GM18870 (cell line): ENCODE results near the gene USP49.

Experiments used
- ATAC-seq: cut with Tn5 transposase; IDR thresholded peaks from one replicate; pipeline ENCODE4 v1.9.1; 2021; ENCODE audit warnings: moderate library complexity; ENCODE audit not compliant: unreplicated experiment

Gene USP49

DNA sequence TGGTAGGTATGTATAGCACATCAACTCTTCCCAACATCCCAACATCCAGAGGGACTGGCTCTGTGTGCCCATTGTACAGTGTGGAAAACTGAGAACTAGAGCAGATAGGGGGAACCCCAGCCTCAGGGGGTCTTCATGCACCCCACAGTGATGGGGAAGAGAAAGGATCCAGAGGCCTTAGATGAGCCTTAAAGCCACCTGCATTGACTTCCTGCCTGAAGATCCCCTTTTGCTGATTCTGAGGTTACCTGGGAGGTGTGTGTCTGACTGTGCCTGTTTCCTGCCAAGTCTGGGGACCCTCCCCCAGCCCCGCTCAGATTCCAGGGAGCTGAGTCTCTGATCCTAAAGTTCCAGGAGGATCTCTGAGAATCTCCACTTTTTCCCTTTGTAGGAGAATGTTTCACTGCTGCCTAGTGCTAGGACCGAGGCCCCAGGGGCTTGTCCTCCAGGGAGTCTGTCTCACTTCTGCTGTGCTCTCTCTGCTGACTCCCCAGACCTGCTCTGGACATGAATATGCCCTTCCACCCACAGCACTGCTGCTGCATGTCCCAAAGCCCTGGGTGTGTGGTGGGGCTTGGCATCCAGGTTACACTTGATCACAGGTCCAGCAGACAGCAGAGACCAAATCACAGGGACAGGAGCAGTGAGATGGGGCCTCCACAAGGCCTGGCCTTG lies 135.1 kb downstream of the USP49 start:
- ATAC-seq = no peak

DNA sequence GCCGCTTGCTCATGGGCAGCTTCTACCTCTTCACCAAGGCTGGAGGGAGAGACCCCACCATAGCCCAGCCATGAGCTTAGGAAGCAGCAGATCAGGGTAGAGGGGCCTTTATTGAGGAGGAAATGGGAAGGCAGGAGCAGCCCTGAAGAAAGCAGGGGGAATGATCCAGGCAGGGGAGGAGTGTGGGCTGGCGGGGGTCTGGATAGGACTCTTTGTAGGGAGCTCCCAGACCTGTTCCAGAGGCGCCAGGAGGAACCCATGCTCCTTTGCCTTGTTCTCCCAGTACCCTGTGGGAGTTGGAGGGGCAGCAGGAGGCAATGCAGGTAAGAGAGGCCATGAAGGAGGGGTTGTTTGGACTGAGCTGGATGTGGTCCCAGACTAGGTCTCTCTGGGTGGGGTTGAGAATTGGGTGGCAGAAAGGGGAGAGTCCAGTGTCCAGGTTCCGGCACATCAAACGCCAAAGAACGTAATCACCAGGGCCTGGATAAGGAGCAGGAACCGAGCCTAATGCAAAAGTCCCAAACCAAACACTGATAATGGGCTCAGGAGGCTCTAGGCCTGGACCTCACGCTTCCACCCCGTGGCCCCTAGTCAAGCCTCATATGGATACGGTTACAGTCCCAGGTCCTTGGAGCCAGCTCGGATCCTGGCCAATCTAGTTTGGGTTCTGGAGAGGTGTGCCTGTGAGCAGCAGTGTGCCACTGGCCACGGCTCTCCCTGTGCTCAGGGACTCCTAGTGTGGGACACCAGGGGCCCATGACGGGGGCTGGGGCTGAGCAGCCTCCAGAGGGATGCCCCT lies 135.9 kb downstream of the USP49 start:
- ATAC-seq = no peak

DNA sequence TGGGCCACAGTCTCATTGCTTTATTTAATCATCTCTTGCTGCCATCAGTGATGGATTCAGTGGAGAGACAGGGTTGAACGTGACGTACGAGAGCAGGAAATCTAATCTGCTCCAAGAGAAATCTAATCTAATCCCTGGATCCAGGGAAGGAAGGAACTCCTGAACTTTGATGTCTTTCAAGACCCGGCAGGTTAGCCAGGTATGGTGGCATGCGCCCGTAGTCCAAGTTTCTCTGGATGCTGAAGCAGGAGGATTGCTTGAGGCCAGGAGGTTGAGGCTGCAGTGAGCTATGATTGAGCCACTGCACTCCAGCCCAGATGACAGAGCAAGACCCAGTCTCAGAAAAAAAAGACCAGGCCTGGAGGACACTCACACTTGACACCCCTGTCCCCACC lies 136.5 kb downstream of the USP49 start:
- no peak for ATAC-seq

DNA sequence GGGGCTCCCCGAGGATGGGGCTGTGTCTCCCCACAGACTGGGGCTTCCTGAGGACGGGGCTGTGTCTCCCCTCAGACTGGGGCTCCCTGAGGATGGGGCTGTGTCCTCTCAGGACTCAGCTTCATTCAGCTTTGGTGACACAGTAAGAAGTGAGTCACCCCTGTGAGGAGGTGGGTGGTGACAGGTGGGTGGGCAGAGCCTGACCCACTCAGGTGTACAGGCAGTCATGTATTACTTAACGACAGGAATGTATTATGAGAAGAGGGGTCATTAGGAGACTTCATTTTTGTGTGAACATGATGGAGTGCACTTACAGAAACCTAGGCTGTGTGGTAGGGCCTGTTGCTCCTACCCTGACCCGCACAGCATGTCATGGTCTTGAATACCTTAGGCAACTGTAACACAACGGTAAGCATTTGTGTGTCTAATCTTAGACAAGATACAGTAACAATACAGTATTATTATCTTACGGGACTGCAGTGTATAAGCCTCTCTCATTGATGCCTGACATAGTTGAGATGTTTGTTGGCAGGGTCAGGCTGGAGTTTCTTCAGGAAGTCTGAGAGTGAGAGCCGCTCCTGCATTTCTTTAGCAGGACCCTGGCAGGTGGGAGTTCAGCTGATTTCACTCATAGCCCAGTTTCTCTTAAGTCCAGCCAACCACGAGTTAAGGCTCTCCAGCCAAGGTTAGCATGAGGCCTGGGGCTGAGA lies 137.1 kb downstream of the USP49 start:
- ATAC-seq = no peak

DNA sequence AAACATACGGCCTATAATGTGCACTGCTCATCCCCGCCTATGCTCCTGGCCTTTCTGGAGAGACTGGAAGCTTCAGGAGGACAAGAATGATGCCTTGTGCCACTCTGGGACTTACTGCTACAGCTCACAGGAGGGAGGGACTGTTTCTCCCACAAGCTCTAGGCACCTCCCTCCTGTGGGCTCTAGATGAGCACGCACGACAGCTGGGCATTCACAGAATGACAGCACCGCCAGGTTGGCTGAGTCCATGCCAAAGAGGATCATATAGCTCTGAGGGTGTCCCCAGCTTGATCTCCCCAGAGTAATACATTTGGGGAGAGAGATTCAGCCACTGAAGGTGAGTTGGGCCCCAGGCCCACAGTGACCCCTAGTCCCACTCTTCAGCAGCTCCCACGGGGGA lies 137.9 kb downstream of the USP49 start:
- no peak for ATAC-seq

DNA sequence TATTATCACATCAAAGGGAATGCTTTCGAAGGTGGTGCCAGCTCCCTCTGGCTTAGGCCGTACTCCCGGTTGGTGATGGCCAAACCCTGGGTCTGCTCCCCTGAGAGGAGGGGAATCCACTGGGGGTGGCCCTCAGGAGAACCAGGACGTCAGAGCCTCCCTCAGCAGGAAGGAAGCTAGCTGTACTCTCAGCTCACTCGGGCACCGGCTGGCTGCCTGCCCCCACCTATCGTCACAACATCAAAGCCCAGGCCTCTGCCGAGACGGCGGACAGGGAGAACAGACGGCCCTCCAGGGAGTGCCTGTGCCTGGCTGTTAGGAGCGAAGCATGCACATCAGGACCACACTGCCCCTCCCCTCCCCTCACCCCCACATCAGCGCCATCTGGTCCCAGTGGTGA lies 138.8 kb downstream of the USP49 start:
- no peak for ATAC-seq

DNA sequence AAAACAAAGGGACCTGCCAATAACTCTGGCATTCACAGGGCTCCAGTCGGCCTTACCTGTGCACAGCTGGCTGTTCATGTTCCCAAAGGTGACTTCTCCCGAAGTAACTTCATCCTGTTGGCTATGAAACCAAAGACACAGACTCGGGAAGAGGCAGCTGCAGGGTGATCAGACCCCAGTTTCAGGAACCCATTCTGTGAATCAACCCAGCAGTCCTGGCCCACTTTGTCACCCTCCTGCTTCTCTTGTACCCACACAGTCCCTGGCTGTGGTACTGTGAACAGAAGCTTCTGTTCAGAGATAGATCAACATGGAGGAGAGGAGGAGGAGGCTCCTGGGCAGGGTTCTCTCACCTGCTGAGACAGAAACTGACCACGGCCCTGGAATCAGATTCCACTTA lies 139.3 kb downstream of the USP49 start:
- no peak for ATAC-seq

DNA sequence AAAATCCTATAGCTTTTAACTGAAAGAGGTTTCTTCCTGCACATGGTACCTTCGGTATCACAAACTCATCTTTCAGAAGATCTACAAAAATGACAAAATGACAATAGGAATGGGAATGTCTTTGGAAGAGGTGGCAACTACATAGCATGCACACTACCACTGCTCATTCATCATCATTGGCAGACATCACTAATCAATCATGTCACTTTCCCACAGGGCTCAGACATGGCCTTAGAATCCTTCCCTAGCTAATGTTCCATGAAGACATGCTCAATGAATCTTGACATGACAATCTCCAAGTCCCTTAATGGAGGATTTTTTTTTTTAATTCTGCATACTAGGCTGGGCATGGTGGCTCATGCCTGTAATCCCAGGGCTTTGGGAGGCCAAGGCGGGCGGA lies 144.8 kb downstream of the USP49 start:
- ATAC-seq = no peak

DNA sequence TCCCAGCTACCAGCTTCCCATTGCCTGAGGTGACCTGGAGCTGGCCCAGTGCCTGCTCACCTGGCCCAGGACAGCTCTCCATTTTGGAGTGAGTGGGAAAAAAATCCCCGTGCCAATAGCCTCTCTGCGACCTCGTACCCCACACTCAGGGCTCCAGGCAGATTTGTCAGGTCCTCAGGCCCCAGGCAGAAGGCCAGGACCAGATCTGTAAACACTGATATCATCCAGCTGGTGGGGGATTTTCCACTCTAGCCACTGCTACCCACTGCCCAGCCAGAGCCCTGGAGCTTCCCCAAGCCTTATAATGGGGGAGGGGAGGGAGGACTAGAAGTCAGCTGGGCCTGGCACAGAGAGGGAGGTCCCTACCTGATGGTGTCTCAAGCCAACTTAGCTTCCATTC lies 146.6 kb downstream of the USP49 start:
- ATAC-seq = no peak

DNA sequence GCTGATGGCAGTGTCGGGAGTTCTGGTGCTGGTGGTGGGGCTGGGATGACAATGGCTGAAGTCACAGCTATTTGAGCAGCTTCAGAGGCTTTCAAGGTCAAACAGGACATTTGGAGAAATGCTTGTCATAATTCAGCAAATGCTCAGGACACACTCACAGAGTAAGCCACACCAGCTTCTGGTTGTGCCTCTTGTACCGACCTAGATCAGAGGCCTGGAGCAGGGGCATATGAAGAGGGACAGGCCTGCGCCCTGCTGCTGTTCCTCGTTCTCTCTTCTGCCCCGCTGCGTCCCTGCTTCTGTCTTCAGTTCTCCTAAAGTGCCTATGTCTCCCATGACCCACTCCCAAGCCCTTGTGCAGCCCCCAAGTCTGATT lies 147.1 kb downstream of the USP49 start:
- no peak for ATAC-seq

DNA sequence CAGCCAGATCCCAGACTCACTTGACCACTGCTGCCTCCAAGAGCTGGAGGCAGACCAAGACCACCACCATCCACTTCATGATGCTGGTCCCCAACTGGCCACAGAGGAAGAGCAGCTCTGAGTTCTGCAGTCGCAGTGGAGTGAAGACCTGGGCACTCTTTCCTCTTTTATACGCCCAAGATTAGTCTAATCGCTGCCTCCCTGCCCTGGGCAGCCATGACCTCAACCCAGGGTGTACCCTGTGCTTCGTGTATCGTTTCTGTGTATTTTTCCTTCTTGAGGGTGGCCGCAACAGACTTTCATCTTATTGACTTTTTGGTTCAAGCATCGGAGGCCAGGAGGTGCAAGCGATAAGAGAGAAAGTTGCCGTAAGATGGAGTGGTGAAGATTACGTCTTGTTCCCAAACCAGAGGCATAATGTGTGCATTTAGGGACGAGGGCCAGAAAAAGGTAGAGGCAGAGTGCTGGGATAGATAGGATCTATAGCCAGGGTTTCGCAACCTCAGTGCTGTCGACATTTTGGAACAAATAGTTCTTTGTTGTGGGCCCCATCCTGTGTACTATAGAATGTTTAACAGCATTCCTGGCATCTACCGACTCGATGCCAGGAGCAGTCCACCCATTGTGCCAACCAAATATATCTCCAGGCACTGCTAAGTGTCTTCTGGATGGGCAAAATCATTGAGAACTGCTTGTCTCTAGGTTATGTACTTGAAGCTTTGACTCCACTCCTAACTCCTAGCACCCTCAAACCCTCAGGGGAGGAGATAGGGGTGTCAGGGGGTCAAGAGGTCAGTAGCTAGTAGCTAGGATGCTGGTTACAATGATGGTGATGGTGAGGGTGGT lies 147.7 kb downstream of the USP49 start, which contains the start of gene PGC:
Gene PGC (minus strand): TSS at position 142 of the 846 bp plus-strand sequence. CDS start 63 bp downstream, at position 79.
- no peak for ATAC-seq

DNA sequence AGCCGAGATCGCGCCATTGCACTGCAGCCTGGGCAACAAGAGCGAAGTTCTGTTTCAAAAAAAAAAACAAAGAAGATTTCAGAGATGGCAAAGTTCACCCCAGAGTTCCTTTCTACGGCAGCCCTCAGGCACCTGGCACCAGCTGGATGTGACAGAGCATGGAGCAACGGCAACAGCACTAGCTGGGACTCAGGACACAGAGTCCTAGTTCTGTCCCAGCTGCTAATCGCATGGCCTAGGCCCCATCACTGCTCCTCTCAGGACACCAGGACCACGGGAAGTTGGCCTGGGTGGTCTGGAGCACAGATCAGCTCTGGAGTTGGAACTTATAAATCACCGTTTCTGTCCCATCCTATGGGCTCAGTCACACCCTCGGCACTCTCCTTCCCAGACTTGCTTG lies 149.1 kb downstream of the USP49 start:
- no peak for ATAC-seq

DNA sequence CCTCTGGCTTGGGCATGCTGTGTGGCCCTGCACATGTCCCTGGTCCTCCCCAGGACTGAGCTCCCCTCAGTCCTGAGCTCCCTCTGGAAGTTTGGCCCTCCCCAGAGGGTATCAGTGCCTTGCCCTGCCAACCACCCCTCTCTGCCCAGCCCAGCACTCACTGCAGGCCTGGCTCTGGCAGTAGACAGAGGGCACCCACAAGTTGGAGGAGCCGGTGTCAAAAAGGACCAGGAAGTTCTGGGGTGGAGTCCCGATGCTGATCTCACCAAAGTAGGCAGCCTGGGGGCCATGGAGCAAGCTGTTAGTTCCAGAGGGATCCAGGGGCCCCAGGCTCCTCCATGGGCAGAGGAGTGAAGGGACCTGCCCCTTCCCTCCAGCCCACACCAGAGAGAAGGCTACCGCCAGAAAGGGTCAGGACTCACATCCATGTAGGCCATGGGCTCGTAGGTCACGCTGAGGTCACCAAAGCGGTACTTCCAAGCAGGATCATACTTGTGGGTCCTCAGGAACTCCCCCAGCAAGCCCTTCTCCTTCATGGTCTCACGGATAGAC lies 150.9 kb downstream of the USP49 start:
- no peak for ATAC-seq

DNA sequence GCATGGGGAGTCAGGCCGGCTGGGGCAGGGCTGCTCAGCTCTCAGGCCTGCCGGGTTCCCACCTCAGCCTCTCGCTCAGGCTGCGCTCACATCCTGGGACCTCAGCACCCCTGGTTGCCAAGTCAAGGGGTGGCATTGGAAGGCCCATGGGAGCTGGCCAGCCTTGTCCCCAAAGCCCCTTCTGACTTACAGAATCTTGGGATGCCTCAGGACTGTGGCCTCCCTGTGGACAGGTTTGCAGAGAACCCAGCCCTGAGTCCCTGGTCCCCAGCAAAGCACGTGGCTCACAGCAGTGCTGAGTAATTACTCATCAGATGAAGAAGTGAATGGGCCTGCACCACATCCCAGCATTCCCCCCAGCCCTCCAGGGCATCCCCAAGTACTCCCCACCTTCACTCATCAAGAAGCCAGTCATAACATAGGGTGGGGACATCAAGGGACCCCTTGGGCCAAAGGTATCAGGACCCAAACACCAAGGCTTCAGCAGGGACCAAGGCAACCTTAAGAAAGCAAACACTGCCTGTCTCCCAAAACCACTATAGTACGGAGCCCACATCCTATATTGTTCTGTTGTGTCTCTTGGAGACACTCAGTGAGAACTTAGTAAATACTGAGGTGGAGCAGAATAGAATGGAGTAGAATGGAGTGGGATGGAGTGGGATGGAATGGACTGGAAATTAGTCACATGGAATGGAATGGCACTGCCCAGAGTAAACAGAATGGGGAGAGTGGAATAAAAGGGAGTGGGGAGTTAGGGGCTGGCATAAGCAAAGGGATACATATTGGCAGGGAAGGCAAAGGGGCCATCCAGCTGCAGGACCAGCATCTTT lies 151.6 kb downstream of the USP49 start:
- no peak for ATAC-seq

DNA sequence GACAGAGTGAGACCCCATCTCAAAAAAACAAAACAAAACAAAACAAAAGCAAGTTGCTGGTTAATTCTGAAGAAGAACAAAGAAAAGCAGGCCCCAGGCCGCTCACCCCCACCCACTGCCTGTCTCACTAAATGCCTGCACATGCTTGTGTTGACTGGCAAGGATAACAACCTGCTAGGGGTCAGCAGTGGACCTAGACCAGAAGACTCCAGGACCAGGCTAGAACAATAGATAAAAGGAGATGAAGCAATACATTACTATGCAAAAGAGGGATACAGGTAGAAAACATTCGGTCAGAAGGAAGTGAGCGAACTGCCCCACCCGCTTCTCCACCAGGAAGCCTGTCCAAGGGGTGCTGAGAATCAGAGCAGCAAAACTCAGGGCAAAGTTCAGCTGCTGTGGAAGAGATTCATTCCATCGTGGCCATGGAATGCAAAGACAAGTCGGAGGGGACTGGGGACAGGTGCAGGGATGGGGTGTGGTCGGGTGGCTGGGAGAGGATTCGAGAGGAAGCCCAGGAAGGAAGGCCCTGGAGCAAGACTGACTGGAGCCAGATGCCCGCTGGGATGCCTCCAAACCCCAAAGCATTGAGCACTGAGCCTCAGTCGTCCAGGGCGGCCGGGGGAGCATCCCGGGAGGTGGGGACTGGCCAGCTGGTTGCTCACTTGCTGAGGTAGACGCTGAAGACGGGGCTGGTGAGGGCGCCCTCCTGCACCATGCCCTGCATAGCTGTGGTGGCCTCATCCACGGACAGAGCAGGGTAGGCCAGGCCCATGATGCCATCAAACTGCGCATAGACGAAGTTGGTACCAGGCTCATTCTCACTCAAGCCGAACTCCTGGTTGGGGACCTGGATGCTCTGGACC lies 153.3 kb downstream of the USP49 start:
- ATAC-seq = no peak

DNA sequence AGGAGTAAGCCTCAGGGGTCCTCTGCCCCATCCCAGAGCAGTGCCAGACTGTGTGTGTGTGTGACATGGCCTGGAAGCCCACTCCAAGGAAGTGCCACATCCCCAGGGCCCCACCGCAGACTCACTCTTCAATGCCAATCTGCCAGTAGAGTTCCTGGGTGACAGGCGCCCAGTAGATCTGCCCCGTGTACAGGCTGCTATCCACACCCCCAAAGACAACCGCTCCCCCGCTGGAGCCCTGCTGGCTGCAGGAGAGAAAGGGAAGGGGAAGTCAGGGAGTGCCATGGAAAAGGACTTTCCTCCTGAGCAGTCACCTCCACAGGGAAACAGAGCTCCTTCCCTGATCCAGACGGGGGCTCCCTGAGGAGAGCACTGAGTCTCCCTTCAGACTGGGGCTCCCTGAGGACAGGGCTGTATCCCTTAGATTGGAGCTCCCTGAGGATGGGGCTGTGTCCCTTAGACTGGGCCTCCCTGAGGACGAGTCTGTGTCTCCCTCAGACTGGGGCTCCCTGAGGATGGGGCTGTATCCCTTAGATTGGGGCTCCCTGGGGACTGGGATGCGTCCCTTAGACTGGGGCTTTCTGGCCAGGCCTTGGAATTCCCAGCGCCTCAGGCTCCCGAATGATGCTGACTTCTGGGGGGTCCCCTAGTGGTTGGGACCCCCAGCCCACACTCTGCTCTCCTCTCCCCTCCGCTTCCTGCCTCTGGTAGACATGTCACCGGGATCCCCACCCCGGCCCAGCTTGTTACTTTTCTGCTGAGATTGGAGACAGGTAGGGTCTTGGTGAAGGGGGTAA lies 154.6 kb downstream of the USP49 start:
- no peak for ATAC-seq
